GOT3 (cell line): ENCODE data around the gene FAM170A.

ENCODE experiments used
- DNase-seq: peaks from one replicate; lab custom pipeline; 2025; ENCODE audit warnings: mixed read lengths; lab: John Stamatoyannopoulos, UW

The FAM170A gene

GRCh38 chr5:119629339-119629738 is at the start of gene FAM170A:
Gene FAM170A, plus strand, starts transcription at chr5:119629558. Its CDS starts 211 bp downstream, at chr5:119629769.
- DNase-seq, result no peak

GRCh38 chr5:119582987-119583386 is 46.4 kb upstream of the FAM170A start:
- DNase-seq, result no peak

GRCh38 chr5:119583684-119584083 is 45.7 kb upstream of the FAM170A start:
- DNase-seq, result no peak

GRCh38 chr5:119596046-119596445 is 33.3 kb upstream of the FAM170A start:
- no peak for DNase-seq

- no peak for DNase-seq
Measured at GRCh38 chr5:119597728-119598298, 31.5 kb upstream of the FAM170A start.

GRCh38 chr5:119613937-119614336 is 15.4 kb upstream of the FAM170A start:
- DNase-seq, result no peak

GRCh38 chr5:119614838-119615237 is 14.5 kb upstream of the FAM170A start:
- DNase-seq, result no peak

GRCh38 chr5:119626086-119626485 is 3.3 kb upstream of the FAM170A start:
- no peak for DNase-seq

- no peak for DNase-seq
Measured at GRCh38 chr5:119630752-119631440, 1.5 kb downstream of the FAM170A start.

GRCh38 chr5:119631660-119632059 is 2.3 kb downstream of the FAM170A start:
- DNase-seq, result no peak

- DNase-seq, result no peak
Measured at GRCh38 chr5:119651486-119651885, 22.1 kb downstream of the FAM170A start.

- DNase-seq, result no peak
Measured at GRCh38 chr5:119655061-119655460, 25.7 kb downstream of the FAM170A start.

GRCh38 chr5:119656023-119656422 is 26.7 kb downstream of the FAM170A start:
- DNase-seq, result no peak

- DNase-seq, result no peak
Measured at GRCh38 chr5:119666542-119666941, 37.2 kb downstream of the FAM170A start.

- no peak for DNase-seq
Measured at GRCh38 chr5:119678351-119679028, 49.1 kb downstream of the FAM170A start.

GRCh38 chr5:119680080-119680479 is 50.7 kb downstream of the FAM170A start:
- no peak for DNase-seq

- no peak for DNase-seq
Measured at GRCh38 chr5:119681734-119682133, 52.4 kb downstream of the FAM170A start.

- DNase-seq, result no peak
Measured at GRCh38 chr5:119682372-119682771, 53.0 kb downstream of the FAM170A start.
